Ascending aorta (tissue), 2 donors: ENCODE measurements around the gene SYNGR4. TPM values are rescaled to one million over a fixed set of nuclear protein-coding genes. Genes with fewer than 3 reads are reported as not detected.
A peak's percentile ranks its signal among the peaks of the same experiment; 100 is the strongest.

Source experiments
- DNase-seq, 2 donors: peaks; one replicate each; pipeline ENCODE4 v3.0.0-alpha.2; 2019; ENCODE audit warnings: low spot score in 2 of 2
- H3K27ac ChIP-seq, 2 donors: fragments of 200-600 bp; sonication (generic); one replicate each; pipeline ENCODE4 v1.5.1; 2016 to 2017; ENCODE audit warnings: mild to moderate bottlenecking in 1 of 2
- H3K27me3 ChIP-seq: fragments of 200-600 bp; sonication (generic); one replicate; pipeline ENCODE4 v1.5.1; 2017
- H3K36me3 ChIP-seq, 2 donors: fragments of 200-600 bp; sonication (generic); one replicate each; pipeline ENCODE4 v1.5.1; 2016
- H3K4me1 ChIP-seq, 2 donors: fragments of 200-600 bp; sonication (generic); one replicate each; pipeline ENCODE4 v1.5.1; 2016 to 2017; ENCODE audit warnings: mild to moderate bottlenecking in 1 of 2
- H3K4me3 ChIP-seq, 2 donors: fragments of 200-600 bp; sonication (generic); one replicate each; pipeline ENCODE4 v1.5.1; 2016 to 2017; ENCODE audit warnings: mild to moderate bottlenecking in 1 of 2
- H3K9me3 ChIP-seq, 2 donors: fragments of 200-600 bp; sonication (generic); one replicate each; pipeline ENCODE4 v1.5.1; 2016
- CTCF ChIP-seq, 3 experiments: fragments of 200-600 bp in 2 of 3; fragments of 450-650 bp in 1 of 3; sonication (generic) in 2 of 3; IDR thresholded peaks; one replicate each; pipeline ENCODE4 v1.5.1; 2016 to 2019; ENCODE audit warnings: antibody characterized with exemption in 3 of 3, mild to moderate bottlenecking in 1 of 3, moderate library complexity in 1 of 3
- intact Hi-C: fragments of 100-400 bp; cut with DNase I; formaldehyde crosslinking; loops from one replicate; pipeline ENCODE4 v1.15.1; 2023
- total RNA-seq: library from RNA; depleted of rRNA; stranded (reverse); fragments of >200 nt; gene quantifications from one replicate; pipeline ENCODE4 v1.1.0, GENCODE V29; 2016

Gene SYNGR4
- total RNA-seq, 1 donor from 2014 or later, result not detected

GRCh38 chr19:48346191-48346590 is 18.0 kb upstream of the SYNGR4 start:
- Histone ChIP-seq H3K36me3 (peaks cover 0 to 8% of the 10 kb centered on the region in 2 donors), H3K9me3 (no peaks in the 10 kb centered on the region), H3K4me3 (no peak overlapping the region), H3K4me1 (no peaks in the 10 kb centered on the region), H3K27me3 (no peaks in the 10 kb centered on the region), H3K27ac (no peak overlapping the region)
- intact Hi-C loops, result no loop called here
- no peak for DNase-seq
- TF ChIP-seq CTCF (IDR thresholded peaks at IDR 0.05), result no peak

- Histone ChIP-seq H3K27me3 (no peaks in the 10 kb centered on the region), H3K27ac (no peak overlapping the region), H3K9me3 (no peaks in the 10 kb centered on the region), H3K36me3 (no peaks in the 10 kb centered on the region), H3K4me3 (no peak overlapping the region), H3K4me1 (no peaks in the 10 kb centered on the region)
- DNase-seq, result no peak
- TF ChIP-seq CTCF (IDR thresholded peaks at IDR 0.05), result no peak
- intact Hi-C loops, result no loop called here
Measured at GRCh38 chr19:48348045-48348444, 16.1 kb upstream of the SYNGR4 start.

- no peak for TF ChIP-seq CTCF (IDR thresholded peaks at IDR 0.05)
Measured at GRCh38 chr19:48348737-48349136, 15.4 kb upstream of the SYNGR4 start.

GRCh38 chr19:48350856-48351255 is 13.3 kb upstream of the SYNGR4 start:
- TF ChIP-seq CTCF (IDR thresholded peaks at IDR 0.05), result no peak
- intact Hi-C loops, result loop anchor here (1.0 kb wide), 1 partner anchor 233 kb away; no protein-coding TSS in a partner anchor
- Histone ChIP-seq H3K36me3 (no peaks in the 10 kb centered on the region), H3K4me3 (no peak overlapping the region), H3K9me3 (no peaks in the 10 kb centered on the region), H3K27ac (no peak overlapping the region), H3K27me3 (no peaks in the 10 kb centered on the region), H3K4me1 (no peaks in the 10 kb centered on the region)
- DNase-seq, result no peak

More at GRCh38 chr19:48348737-48349136, 15.4 kb upstream of the SYNGR4 start:
- DNase-seq, result no peak
- Histone ChIP-seq H3K27ac (no peak overlapping the region), H3K36me3 (no peaks in the 10 kb centered on the region), H3K4me1 (no peaks in the 10 kb centered on the region), H3K4me3 (no peak overlapping the region), H3K27me3 (no peaks in the 10 kb centered on the region), H3K9me3 (no peaks in the 10 kb centered on the region)
- intact Hi-C loops, result no loop called here

GRCh38 chr19:48351341-48351752 is 12.8 kb upstream of the SYNGR4 start:
- DNase-seq, result peak in 1 of 2 donors; percentile 82
- TF ChIP-seq CTCF (IDR thresholded peaks at IDR 0.05), result peak; percentile 48 to 72 (median 61)
- Histone ChIP-seq H3K27me3 (no peaks in the 10 kb centered on the region), H3K36me3 (no peaks in the 10 kb centered on the region), H3K27ac (no peak overlapping the region), H3K9me3 (no peaks in the 10 kb centered on the region), H3K4me1 (no peaks in the 10 kb centered on the region), H3K4me3 (no peak overlapping the region)
- intact Hi-C loops, result loop anchor here (1.0 kb wide), 1 partner anchor 233 kb away; no protein-coding TSS in a partner anchor

GRCh38 chr19:48353677-48354076 is 10.5 kb upstream of the SYNGR4 start:
- TF ChIP-seq CTCF (IDR thresholded peaks at IDR 0.05), result no peak
- intact Hi-C loops, result no loop called here
- H3K9me3 ChIP-seq, result no peaks in the 10 kb centered on the region

More at GRCh38 chr19:48353677-48354076, 10.5 kb upstream of the SYNGR4 start:
- DNase-seq, result no peak
- Histone ChIP-seq H3K4me3 (no peak overlapping the region), H3K4me1 (no peaks in the 10 kb centered on the region), H3K27me3 (no peaks in the 10 kb centered on the region), H3K36me3 (no peaks in the 10 kb centered on the region), H3K27ac (no peak overlapping the region)
